Stomach (tissue), 9 donors: Measurements from ENCODE around the gene BCAP31. TPM values are rescaled to one million over a fixed set of nuclear protein-coding genes. Genes with fewer than 3 reads are reported as not detected.
A peak's percentile ranks its signal among the peaks of the same experiment; 100 is the strongest.
"Not testable (repeated sequence)": the region's sequence is repeated elsewhere in the genome, so short reads cannot be mapped to it uniquely, and the experiment has no call there.

Source experiments
- DNase-seq, 2 donors: peaks; one replicate each; pipeline versions ENCODE4 v3.0.0 to v3.0.0-alpha.2; 2013 to 2019
- H3K27ac ChIP-seq, 5 donors: fragments of 200-600 bp in 4 of 5; sonication (generic) in 4 of 5; one replicate each; pipeline ENCODE4 v1.5.1; 2013 to 2019; ENCODE audit warnings: mild to moderate bottlenecking in 1 of 5, moderate library complexity in 1 of 5
- H3K27me3 ChIP-seq, 3 donors: fragments of 200-600 bp; sonication (generic); one replicate each; pipeline ENCODE4 v1.5.1; 2017 to 2019; ENCODE audit warnings: mixed run types in 1 of 3
- H3K36me3 ChIP-seq, 4 donors: fragments of 200-600 bp; sonication (generic); 1 replicate in 3 of 4; 2 replicates in 1 of 4; pipeline ENCODE4 v1.5.1; 2016 to 2019
- H3K4me1 ChIP-seq, 4 donors: fragments of 200-600 bp; sonication (generic); one replicate each; pipeline ENCODE4 v1.5.1; 2016 to 2019
- H3K4me3 ChIP-seq, 4 donors: fragments of 200-600 bp; sonication (generic) in 3 of 4; one replicate each; pipeline ENCODE4 v1.5.1; 2016 to 2019; ENCODE audit warnings: mild to moderate bottlenecking in 1 of 4
- H3K9me3 ChIP-seq, 4 donors: fragments of 200-600 bp; sonication (generic); one replicate each; pipeline ENCODE4 v1.5.1; 2016 to 2019
- CTCF ChIP-seq, 7 experiments: fragments of 450-650 bp in 4 of 7; fragments of 200-600 bp in 3 of 7; sonication (generic) in 3 of 7; IDR thresholded peaks; one replicate each; pipeline ENCODE4 v1.5.1; 2016 to 2019; ENCODE audit warnings: antibody characterized with exemption in 7 of 7, control low read depth in 2 of 7, mild to moderate bottlenecking in 1 of 7
- EP300 ChIP-seq: sonication (generic); formaldehyde crosslinking; IDR thresholded peaks from one replicate; pipeline ENCODE4 v1.6.1; 2017; ENCODE audit warnings: antibody characterized with exemption
- POLR2A ChIP-seq, 4 donors: fragments of 450-650 bp; IDR thresholded peaks; one replicate each; pipeline ENCODE4 v1.6.1; 2016; ENCODE audit warnings: antibody characterized with exemption in 4 of 4, control low read depth in 2 of 4, mild to moderate bottlenecking in 1 of 4, moderate library complexity in 1 of 4
- POLR2AphosphoS5 ChIP-seq, 3 donors: sonication (generic); formaldehyde crosslinking; IDR thresholded peaks; one replicate each; pipeline ENCODE4 v1.6.1; 2016; ENCODE audit warnings: antibody characterized with exemption in 3 of 3
- WGBS, 5 donors: extraction: QIAGEN DNeasy Blood & Tissue Kit in 3 of 5; methylation state at CpG; one replicate each; pipeline versions ENCODE4 v1.1.5 to v1.1.7; 2013 to 2018; 5-methylcytosine and 5-hydroxymethylcytosine counted together
- intact Hi-C: fragments of 100-400 bp; cut with DNase I; formaldehyde crosslinking; loops from one replicate; pipeline ENCODE4 v1.15.1; 2023; ENCODE audit warnings: low total_unique reads
- polyA plus RNA-seq, 3 donors: library from polyadenylated mRNA; stranded (reverse); fragments of 200-250 nt; gene quantifications; one replicate each; pipeline ENCODE4 v1.2.3, GENCODE V29; 2013
- total RNA-seq, 5 donors: library from RNA; depleted of rRNA; stranded (reverse); fragments of >200 nt; gene quantifications; one replicate each; pipeline versions ENCODE4 v1.1.0 to v1.2.3, GENCODE V29; 2014 to 2016
- donor health status: healthy with polysubstance abuse.
- donor health status: Bipolar disorder and iron deficiency.
- donor health status: healthy.

Gene BCAP31
- total and polyA plus RNA-seq, 8 donors = 0.58 to 156 (median 82.0) TPM

DNA sequence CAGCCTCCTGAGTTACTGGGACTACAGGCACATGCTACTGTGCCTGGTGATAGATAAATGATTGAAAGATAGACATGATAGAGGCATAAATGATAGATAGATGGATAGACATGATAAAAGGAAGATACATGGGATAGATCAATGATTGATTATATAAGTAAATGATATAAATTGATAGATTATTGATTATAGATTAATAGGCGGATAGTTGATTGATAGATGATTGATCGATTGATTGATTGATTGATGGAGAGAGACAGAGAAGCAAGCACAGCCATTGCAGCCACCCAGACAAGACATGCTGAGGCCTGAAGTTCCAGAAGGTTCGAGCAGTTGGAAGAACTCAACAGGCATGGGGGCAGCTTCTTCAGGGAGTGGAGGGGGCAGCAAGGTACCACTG lies 22.2 kb upstream of the BCAP31 start:
- Histone ChIP-seq H3K27me3 (no peaks in the 10 kb centered on the region), H3K36me3 (peaks cover 0 to 4% (median 0%) of the 10 kb centered on the region in 4 donors), H3K9me3 (peaks cover 0 to 6% (median 0%) of the 10 kb centered on the region in 4 donors), H3K4me3 (no peak overlapping the region), H3K27ac (no peak overlapping the region), H3K4me1 (peaks cover 4 to 15% (median 9%) of the 10 kb centered on the region in 4 donors)
- intact Hi-C loops = no loop called here
- WGBS, 5 donors = 78 to 94% (median 87%) methylated on average over 3 of the region's 3 CpGs
- TF ChIP-seq EP300 (no peak), POLR2A (IDR thresholded peaks at IDR 0.05) (no peak), POLR2AphosphoS5 (IDR thresholded peaks at IDR 0.05) (no peak), CTCF (IDR thresholded peaks at IDR 0.05) (no peak)
- no peak for DNase-seq

DNA sequence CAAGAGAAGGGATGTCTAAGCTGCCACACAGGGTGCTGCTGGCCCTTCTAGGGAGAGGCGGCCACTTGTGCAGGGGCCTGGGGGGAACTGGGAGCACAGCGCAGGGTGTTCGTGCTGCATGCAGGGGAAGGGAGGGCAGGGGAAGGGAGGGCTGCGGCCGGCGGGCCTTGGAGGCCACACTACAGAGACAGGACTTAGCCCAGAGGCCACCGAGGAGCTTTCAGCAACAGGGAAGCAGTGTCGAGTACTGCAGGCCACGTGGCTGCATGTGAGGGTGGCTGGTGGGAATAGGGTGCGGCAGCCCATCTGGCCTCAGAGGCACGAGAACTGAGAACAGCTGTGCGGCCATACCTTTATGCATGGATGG lies 20.9 kb upstream of the BCAP31 start:
- H3K27me3 ChIP-seq, DNase-seq, H3K4me3 ChIP-seq, H3K27ac ChIP-seq, intact Hi-C loops, H3K9me3 ChIP-seq: not testable (repeated sequence)
- Histone ChIP-seq H3K4me1 (peaks cover 4 to 15% (median 9%) of the 10 kb centered on the region in 4 donors), H3K36me3 (peaks cover 0 to 15% (median 8%) of the 10 kb centered on the region in 4 donors)
- WGBS, 5 donors = 37 to 88% (median 57%) methylated on average over 1 to 12 of the region's 12 CpGs

GRCh38 chrX:153744210-153745066 lies 20.3 kb upstream of the BCAP31 start:
- H3K4me3 ChIP-seq = peak overlapping the region in 3 of 4 donors; percentile 13 to 27 (median 18)
- H3K27ac ChIP-seq = peak overlapping the region; percentile 1 to 73 (median 52)
- intact Hi-C loops = no loop called here
- peaks cover 4 to 15% (median 9%) of the 10 kb centered on the region in 4 donors for H3K4me1 ChIP-seq
- H3K36me3 ChIP-seq = peaks cover 0 to 19% (median 10%) of the 10 kb centered on the region in 4 donors
- no peaks in the 10 kb centered on the region for H3K27me3 ChIP-seq
- 10 to 46% (median 19%) methylated on average over 23 to 38 of the region's 38 CpGs for WGBS, 5 donors
- H3K9me3 ChIP-seq = no peaks in the 10 kb centered on the region
- peak in 1 of 2 donors; percentile 48 for DNase-seq
- TF ChIP-seq POLR2AphosphoS5 (IDR thresholded peaks at IDR 0.05) (no peak), EP300 (no peak), POLR2A (IDR thresholded peaks at IDR 0.05) (no peak), CTCF (IDR thresholded peaks at IDR 0.05) (no peak)

DNA sequence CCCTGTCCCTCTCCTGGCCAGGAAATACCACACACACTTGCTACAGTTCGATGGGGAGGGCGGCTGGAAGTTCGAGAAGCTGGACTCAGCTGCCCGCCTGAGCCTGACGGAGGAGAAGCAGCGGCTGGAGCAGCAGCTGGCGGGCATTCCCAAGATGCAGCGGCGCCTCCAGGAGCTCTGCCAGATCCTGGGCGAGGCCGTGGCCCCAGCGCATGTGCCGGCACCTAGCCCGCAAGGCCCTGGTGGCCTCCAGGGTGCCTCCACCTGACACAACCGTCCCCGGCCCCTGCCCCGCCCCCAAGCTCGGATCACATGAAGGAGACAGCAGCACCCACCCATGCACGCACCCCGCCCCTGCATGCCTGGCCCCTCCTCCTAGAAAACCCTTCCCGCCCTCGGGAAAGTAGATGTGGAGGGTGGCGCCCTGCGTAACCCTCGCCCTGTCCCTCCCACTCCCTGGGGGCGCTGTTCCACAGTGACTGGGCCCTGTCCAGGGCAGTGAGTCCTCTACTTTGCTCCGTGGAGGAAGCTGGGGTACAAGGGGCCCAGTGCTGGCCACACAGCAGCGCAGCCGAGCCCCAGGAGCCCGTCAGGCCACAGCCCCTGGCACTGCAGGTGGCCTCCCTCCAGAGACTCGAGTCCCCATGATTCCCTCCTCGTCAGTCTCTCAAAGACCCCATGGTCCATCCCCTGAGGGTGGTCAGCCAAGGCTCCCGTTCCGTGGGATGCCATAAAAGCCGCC lies 19.5 kb upstream of the BCAP31 start:
- Histone ChIP-seq H3K4me1 (peaks cover 4 to 15% (median 9%) of the 10 kb centered on the region in 4 donors), H3K27ac (peak overlapping the region; percentile 1 to 73 (median 52)), H3K36me3 (peaks cover 0 to 27% (median 12%) of the 10 kb centered on the region in 4 donors), H3K4me3 (peak overlapping the region in 3 of 4 donors; percentile 13 to 27 (median 18))
- peak in 1 of 3 donors; percentile 3 for TF ChIP-seq POLR2AphosphoS5 (IDR thresholded peaks at IDR 0.05)
- H3K27me3 ChIP-seq, H3K9me3 ChIP-seq, intact Hi-C loops: not testable (repeated sequence)
- WGBS, 5 donors = 24 to 51% (median 41%) methylated on average over 7 to 34 of the region's 35 CpGs; no CpG with 5 or more reads in 1 of the 5 donors
- DNase-seq = peak; percentile 77 to 82

- DNase-seq, H3K9me3 ChIP-seq, intact Hi-C loops, H3K27me3 ChIP-seq: not testable (repeated sequence)
- Histone ChIP-seq H3K27ac (peak overlapping the region in 3 of 5 donors; percentile 38 to 53 (median 52)), H3K36me3 (peaks cover 0 to 27% (median 14%) of the 10 kb centered on the region in 4 donors), H3K4me3 (peak overlapping the region in 1 of 4 donors; percentile 7), H3K4me1 (peaks cover 4 to 15% (median 9%) of the 10 kb centered on the region in 4 donors)
- WGBS, 5 donors = 64 to 83% (median 71%) methylated on average over 15 to 32 of the region's 32 CpGs; no CpG with 5 or more reads in 1 of the 5 donors
Observed at GRCh38 chrX:153742796-153743467, 18.7 kb upstream of the BCAP31 start.

DNA sequence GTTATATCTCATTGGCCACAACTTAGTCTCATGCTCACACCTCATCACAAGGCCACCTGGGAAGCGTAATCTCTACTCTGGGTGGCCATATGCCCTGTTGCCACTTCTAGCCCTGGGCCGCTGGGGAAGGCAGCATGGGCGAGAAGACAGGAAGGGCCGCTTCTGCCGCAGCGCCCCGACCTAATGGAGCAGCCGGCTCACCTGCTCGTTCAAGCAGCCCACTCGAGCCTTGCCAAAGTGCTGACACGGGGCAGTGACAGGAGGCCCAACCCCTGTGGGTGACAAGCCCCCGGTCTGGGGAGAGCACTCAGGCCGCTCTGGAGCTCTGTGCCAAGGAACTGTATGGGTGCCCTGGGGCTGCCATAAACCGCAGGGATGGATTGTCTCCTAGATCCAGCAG lies 17.9 kb upstream of the BCAP31 start:
- H3K4me3 ChIP-seq, H3K27me3 ChIP-seq, H3K27ac ChIP-seq, intact Hi-C loops, H3K9me3 ChIP-seq, DNase-seq: not testable (repeated sequence)
- Histone ChIP-seq H3K36me3 (peaks cover 0 to 33% (median 20%) of the 10 kb centered on the region in 4 donors), H3K4me1 (peaks cover 4 to 15% (median 9%) of the 10 kb centered on the region in 4 donors)
- WGBS, 5 donors = 88 to 100% (median 97%) methylated on average over 1 to 14 of the region's 14 CpGs
